ENCODE data around the gene MAP2K3.

MAP2K3 gene

DNA sequence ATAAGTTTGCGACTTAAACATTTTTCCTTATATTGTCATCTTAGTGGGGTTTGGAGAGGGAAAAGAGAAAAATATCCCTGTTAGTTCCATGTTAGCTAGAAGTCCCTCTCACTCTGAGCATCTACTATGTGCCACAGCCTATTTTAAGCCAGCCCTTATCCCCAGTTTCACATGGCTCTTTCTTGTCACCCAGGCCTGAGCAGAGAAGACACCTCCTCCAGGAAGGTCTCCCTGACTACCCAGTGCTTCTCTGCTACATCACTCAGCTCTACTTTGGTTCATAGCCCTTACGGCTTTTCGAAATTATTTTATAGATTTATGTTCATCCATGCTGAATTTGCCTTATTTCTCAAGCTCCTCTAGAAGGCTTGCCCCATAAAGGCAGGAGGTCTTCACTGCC is 7.2 kb upstream of the MAP2K3 start:
- Histone ChIP-seq H3K4me3 (ENCODE audit: low read depth, low read length) (no peak overlapping the region), H3K27ac (no peak overlapping the region), H3K27me3 (ENCODE audit: insufficient read depth, low read depth, severe bottlenecking) (peaks cover 3% of the 10 kb centered on the region), H3K36me3 (no peaks in the 10 kb centered on the region), H3K9me3 (ENCODE audit: severe bottlenecking) (no peaks in the 10 kb centered on the region)
- no peak for DNase-seq
- no peak for TF ChIP-seq CTCF (IDR thresholded peaks at IDR 0.05; ENCODE audit: low read depth, low read length)

DNA sequence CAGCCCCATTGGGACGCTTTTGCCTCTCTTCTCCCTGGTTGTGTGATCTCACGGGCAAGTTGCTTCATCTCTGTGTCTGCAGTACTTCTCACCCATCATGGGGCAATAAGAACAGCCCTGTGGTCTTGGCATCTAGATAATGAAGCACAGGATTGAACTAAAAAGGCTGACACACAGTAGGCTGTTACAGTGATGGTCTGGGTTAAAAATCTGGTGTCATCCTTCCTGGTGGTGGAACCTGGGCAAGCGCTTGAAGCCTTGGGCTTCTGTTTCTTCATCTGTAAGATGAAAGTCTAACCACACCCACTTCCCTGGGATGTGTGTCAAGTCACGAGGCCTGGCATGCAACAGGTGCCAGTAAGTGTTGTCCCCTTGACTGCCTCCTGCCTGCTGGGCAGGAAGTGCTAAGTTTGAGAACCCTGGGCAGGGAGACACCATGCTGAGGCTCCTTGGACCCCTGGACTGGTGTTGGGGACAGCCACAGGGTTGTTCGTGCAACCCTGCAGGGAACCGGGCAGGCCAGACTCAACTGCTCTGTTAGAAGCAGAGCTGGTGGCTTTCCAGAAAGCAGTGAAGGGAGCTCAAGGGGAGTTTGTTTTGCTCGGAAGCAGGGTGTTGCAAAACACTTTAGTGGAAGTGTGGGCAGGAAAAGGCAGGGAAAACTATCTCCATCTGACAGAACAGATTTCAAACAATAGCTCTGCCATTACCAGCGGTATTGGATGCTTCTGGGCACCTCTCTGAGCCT is 5.9 kb upstream of the MAP2K3 start:
- no peaks in the 10 kb centered on the region for H3K9me3 ChIP-seq (ENCODE audit: severe bottlenecking)
- peaks cover 3% of the 10 kb centered on the region for H3K27me3 ChIP-seq (ENCODE audit: insufficient read depth, low read depth, severe bottlenecking)
- H3K36me3 ChIP-seq, result no peaks in the 10 kb centered on the region
- no peak for TF ChIP-seq CTCF (IDR thresholded peaks at IDR 0.05; ENCODE audit: low read depth, low read length)
- no peak for DNase-seq
- no peak overlapping the region for H3K27ac ChIP-seq
- H3K4me3 ChIP-seq (ENCODE audit: low read depth, low read length), result no peak overlapping the region

DNA sequence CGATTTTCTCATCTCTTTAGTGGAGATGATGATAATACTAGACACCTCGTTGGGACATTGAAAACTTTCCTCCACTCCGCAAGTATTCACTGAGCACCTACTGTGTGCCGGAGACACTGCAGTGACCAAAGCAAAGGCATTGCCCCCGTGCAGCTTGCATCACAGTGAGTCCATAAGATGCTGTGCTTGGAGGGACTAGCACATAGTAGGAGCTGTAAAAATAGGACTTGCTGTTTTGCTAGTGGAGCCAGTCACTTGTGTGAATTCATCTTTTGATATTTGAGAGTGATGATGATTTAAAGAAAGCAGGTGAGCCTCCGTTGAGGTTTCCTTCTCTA is 5.3 kb upstream of the MAP2K3 start:
- DNase-seq, result no peak
- no peak overlapping the region for H3K27ac ChIP-seq
- H3K27me3 ChIP-seq (ENCODE audit: insufficient read depth, low read depth, severe bottlenecking), result peaks cover 3% of the 10 kb centered on the region

GRCh38 chr17:21279582-21279981 is 4.9 kb upstream of the MAP2K3 start:
- H3K27ac ChIP-seq, result no peak overlapping the region
- DNase-seq, result no peak
- no peak overlapping the region for H3K4me3 ChIP-seq (ENCODE audit: low read depth, low read length)

More for the DNA sequence above, 5.3 kb upstream of the MAP2K3 start:
- Histone ChIP-seq H3K9me3 (ENCODE audit: severe bottlenecking) (no peaks in the 10 kb centered on the region), H3K4me3 (ENCODE audit: low read depth, low read length) (no peak overlapping the region), H3K36me3 (no peaks in the 10 kb centered on the region)
- TF ChIP-seq CTCF (IDR thresholded peaks at IDR 0.05; ENCODE audit: low read depth, low read length), result no peak

DNA sequence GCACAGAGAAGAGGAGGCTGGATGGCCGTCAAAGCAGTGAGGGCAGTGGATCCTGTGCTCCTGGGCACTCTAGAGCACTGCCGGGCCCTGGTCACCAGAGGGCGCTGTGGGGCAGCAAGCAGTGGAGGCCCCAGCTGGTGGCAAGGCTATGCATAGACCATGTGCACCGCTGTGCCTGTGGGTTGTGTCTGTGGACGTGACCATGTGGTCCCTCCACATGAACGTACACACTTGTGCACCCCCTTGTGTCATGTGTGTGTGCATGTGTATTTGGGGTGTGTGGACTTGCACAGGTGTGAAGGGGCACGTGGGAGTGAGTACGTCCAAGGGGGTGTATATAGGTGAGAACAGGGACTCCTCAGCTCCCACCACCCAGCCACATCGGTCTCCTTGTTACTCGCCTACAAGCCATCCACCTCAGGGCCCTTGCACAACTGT is 4.4 kb upstream of the MAP2K3 start:
- Histone ChIP-seq H3K36me3 (no peaks in the 10 kb centered on the region), H3K9me3 (ENCODE audit: severe bottlenecking) (no peaks in the 10 kb centered on the region), H3K27ac (no peak overlapping the region), H3K4me3 (ENCODE audit: low read depth, low read length) (no peak overlapping the region), H3K27me3 (ENCODE audit: insufficient read depth, low read depth, severe bottlenecking) (peaks cover 3% of the 10 kb centered on the region)
- TF ChIP-seq CTCF (IDR thresholded peaks at IDR 0.05; ENCODE audit: low read depth, low read length), result peak; percentile 100
- DNase-seq, result peak; percentile 84

More at GRCh38 chr17:21279582-21279981, 4.9 kb upstream of the MAP2K3 start:
- no peaks in the 10 kb centered on the region for H3K36me3 ChIP-seq
- no peak for TF ChIP-seq CTCF (IDR thresholded peaks at IDR 0.05; ENCODE audit: low read depth, low read length)
- peaks cover 3% of the 10 kb centered on the region for H3K27me3 ChIP-seq (ENCODE audit: insufficient read depth, low read depth, severe bottlenecking)
- H3K9me3 ChIP-seq (ENCODE audit: severe bottlenecking), result no peaks in the 10 kb centered on the region

DNA sequence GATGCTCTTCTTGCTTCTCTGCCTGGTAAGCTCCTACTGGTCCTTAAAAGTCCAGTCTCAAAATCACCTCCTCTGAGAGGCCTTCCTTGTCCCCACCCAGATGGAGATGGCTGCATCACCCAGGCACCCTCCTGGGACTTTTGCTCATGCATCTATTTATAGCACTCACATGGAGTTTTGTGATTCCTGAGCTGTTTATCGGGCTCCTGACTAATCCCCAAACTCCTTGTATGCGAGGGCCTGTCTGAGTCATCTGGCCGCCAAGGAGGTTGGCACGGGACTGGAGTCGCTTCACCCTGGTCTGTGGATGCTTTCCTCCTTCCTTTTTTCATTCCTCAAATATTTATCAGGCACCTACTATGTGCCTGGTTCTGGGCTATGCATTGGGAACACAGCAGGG is 2.3 kb upstream of the MAP2K3 start:
- Histone ChIP-seq H3K27me3 (ENCODE audit: insufficient read depth, low read depth, severe bottlenecking) (peaks cover 3% of the 10 kb centered on the region), H3K9me3 (ENCODE audit: severe bottlenecking) (no peaks in the 10 kb centered on the region), H3K4me3 (ENCODE audit: low read depth, low read length) (no peak overlapping the region), H3K36me3 (no peaks in the 10 kb centered on the region), H3K27ac (no peak overlapping the region)
- TF ChIP-seq CTCF (IDR thresholded peaks at IDR 0.05; ENCODE audit: low read depth, low read length), result no peak
- no peak for DNase-seq

Data from WERI-Rb-1 (cell line).